Tibial nerve (tissue), 3 donors: Measurements from ENCODE around the gene EMILIN1.

Experiments used
- CTCF ChIP-seq, 5 experiments: fragments of 200-600 bp in 3 of 5; fragments of 450-650 bp in 2 of 5; sonication (generic) in 3 of 5; IDR thresholded peaks; one replicate each; pipeline ENCODE4 v1.5.1; 2016 to 2019; ENCODE audit warnings: antibody characterized with exemption in 5 of 5, mild to moderate bottlenecking in 3 of 5, moderate library complexity in 2 of 5
- POLR2A ChIP-seq, 2 donors: fragments of 450-650 bp; IDR thresholded peaks; one replicate each; pipeline ENCODE4 v1.6.1; 2017; ENCODE audit warnings: antibody characterized with exemption in 2 of 2, mild to moderate bottlenecking in 2 of 2, moderate library complexity in 2 of 2

- TF ChIP-seq CTCF (IDR thresholded peaks at IDR 0.05) (no peak), POLR2A (IDR thresholded peaks at IDR 0.05) (no peak)
Measured at GRCh38 chr2:27079233-27080139, 1.1 kb downstream of the EMILIN1 start.
